ENCODE measurements around the gene ERI2.
"Not testable (repeated sequence)": the region's sequence is repeated elsewhere in the genome, so short reads cannot be mapped to it uniquely, and the experiment has no call there.

Gene ERI2

GRCh38 chr16:20763461-20764232 is 42.6 kb downstream of the ERI2 start, which contains the start of gene ACSM3:
ACSM3 (plus strand) TSS chr16:20764014; CDS start chr16:20770035, 6,021 bp downstream.
- peak within 1 kb of the TSS; percentile 73 for H3K4me2 ChIP-seq (ENCODE audit: low read length)
- H3K4me3 ChIP-seq (ENCODE audit: low read length): peak within 1 kb of the TSS; percentile 64
- peaks cover 14% of the 10 kb centered on the region for H3K27me3 ChIP-seq (ENCODE audit: control insufficient read depth, insufficient read depth, low read length)
- no peak within 1 kb of the TSS for H3K9ac ChIP-seq (ENCODE audit: low read depth, low read length)
- no peaks in the 10 kb centered on the region for H3K9me3 ChIP-seq (replicated peaks; ENCODE audit: low read length)
- H3K4me1 ChIP-seq (ENCODE audit: control insufficient read depth, insufficient read depth, low read length): no peaks in the 10 kb centered on the region
- H3K36me3 ChIP-seq (ENCODE audit: insufficient read depth, low read length): no peaks in the 10 kb centered on the region

DNA sequence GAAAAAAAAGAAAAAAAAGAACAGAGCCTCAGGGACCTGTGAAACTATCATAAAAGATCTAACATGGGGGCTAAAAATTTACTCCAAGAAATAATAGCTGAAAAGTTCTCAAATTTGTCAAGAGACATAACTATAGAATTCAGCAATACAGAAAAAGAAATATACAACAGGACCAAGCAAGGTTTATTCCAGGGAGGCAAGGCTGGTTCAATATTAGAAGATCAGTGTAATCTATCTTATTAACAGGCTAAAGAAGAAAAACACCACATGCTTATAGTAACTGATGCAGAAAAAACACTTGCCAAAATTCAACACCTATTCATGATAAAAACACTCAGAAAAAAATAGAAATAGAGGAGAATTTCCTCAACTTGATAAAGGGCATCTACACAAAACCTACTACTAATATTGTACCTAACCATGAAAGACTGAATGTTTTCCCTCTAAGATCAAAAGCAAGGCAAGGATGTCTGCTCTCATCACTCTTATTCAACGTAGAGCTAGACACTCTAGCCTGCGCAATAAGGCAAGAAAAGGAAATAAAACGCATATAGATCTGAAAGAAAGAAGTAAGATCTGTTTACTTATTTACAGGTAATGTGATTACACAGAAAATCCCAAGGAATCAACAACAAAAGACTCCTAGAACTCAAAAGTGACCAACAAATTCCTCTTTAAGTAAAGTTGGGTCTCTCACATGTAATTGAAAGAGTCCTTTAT is 43.7 kb downstream of the ERI2 start:
- Histone ChIP-seq H3K4me3 (ENCODE audit: low read length) (no peak overlapping the region), H3K9me3 (replicated peaks; ENCODE audit: low read length) (no peaks in the 10 kb centered on the region), H3K36me3 (ENCODE audit: insufficient read depth, low read length) (no peaks in the 10 kb centered on the region), H3K27me3 (ENCODE audit: control insufficient read depth, insufficient read depth, low read length) (peaks cover 8% of the 10 kb centered on the region), H3K9ac (ENCODE audit: low read depth, low read length) (no peak overlapping the region), H3K4me2 (ENCODE audit: low read length) (no peak overlapping the region), H3K4me1 (ENCODE audit: control insufficient read depth, insufficient read depth, low read length) (no peaks in the 10 kb centered on the region)

- no peaks in the 10 kb centered on the region for H3K4me1 ChIP-seq (ENCODE audit: control insufficient read depth, insufficient read depth, low read length)
These were observed 45.1 kb downstream of the ERI2 start for GRCh38 chr16:20761175-20761574.

DNA sequence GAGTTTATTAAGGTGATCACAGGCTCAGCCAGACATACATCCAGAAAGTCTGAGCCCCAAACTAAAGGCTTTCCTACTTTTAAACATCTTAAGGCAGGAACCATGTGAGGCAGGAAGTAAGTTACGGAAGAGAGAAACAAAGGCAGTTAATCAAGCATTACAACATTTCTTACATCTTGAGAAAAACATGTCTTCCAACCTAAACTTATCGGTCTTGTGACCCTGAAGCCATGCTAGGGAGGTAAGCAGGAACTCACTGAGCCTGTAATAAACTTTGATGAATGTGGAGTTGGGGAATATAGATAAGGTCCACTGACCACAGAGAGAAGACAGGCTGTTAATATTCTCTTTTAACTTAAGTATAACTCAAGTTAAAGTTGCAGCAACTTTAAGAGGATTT is 45.9 kb downstream of the ERI2 start:
- no peaks in the 10 kb centered on the region for H3K4me1 ChIP-seq (ENCODE audit: control insufficient read depth, insufficient read depth, low read length)

More at GRCh38 chr16:20761175-20761574, 45.1 kb downstream of the ERI2 start:
- Histone ChIP-seq H3K4me3 (ENCODE audit: low read length) (no peak overlapping the region), H3K9me3 (replicated peaks; ENCODE audit: low read length) (no peaks in the 10 kb centered on the region), H3K4me2 (ENCODE audit: low read length) (no peak overlapping the region), H3K36me3 (ENCODE audit: insufficient read depth, low read length) (no peaks in the 10 kb centered on the region), H3K9ac (ENCODE audit: low read depth, low read length) (no peak overlapping the region), H3K27me3 (ENCODE audit: control insufficient read depth, insufficient read depth, low read length) (peaks cover 8% of the 10 kb centered on the region)

GRCh38 chr16:20755799-20756198 is 50.5 kb downstream of the ERI2 start:
- not testable (repeated sequence) for H3K9ac ChIP-seq (ENCODE audit: low read depth, low read length); H3K9me3 ChIP-seq (replicated peaks; ENCODE audit: low read length); H3K36me3 ChIP-seq (ENCODE audit: insufficient read depth, low read length); H3K4me2 ChIP-seq (ENCODE audit: low read length); H3K4me1 ChIP-seq (ENCODE audit: control insufficient read depth, insufficient read depth, low read length); H3K4me3 ChIP-seq (ENCODE audit: low read length)
- peaks cover 23% of the 10 kb centered on the region for H3K27me3 ChIP-seq (ENCODE audit: control insufficient read depth, insufficient read depth, low read length)

More for the DNA sequence above, 45.9 kb downstream of the ERI2 start:
- Histone ChIP-seq H3K27me3 (ENCODE audit: control insufficient read depth, insufficient read depth, low read length) (peaks cover 8% of the 10 kb centered on the region), H3K36me3 (ENCODE audit: insufficient read depth, low read length) (no peaks in the 10 kb centered on the region), H3K4me2 (ENCODE audit: low read length) (no peak overlapping the region), H3K9ac (ENCODE audit: low read depth, low read length) (no peak overlapping the region), H3K9me3 (replicated peaks; ENCODE audit: low read length) (no peaks in the 10 kb centered on the region), H3K4me3 (ENCODE audit: low read length) (no peak overlapping the region)

DNA sequence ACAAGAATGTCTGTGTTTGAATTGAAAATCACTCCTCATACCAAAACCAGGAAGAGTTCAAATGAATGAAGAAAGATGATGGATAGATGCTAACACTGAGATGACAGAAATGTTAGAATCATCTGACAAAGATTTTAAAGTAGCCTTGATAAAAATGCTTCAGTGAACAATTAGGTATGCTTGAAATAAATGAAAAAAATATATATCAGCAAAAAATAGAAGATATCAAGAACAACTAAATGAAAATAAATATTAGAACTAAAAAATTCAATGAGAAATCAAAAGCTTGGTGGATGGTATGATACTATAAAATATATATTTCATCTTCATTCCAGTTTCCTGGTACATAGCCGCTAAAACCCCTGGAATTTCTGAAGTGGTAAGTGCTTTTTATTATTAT is 51.0 kb downstream of the ERI2 start:
- no peak overlapping the region for H3K4me3 ChIP-seq (ENCODE audit: low read length)
- no peak overlapping the region for H3K4me2 ChIP-seq (ENCODE audit: low read length)
- H3K27me3 ChIP-seq (ENCODE audit: control insufficient read depth, insufficient read depth, low read length): peaks cover 19% of the 10 kb centered on the region
- H3K36me3 ChIP-seq (ENCODE audit: insufficient read depth, low read length): no peaks in the 10 kb centered on the region
- no peaks in the 10 kb centered on the region for H3K9me3 ChIP-seq (replicated peaks; ENCODE audit: low read length)
- no peaks in the 10 kb centered on the region for H3K4me1 ChIP-seq (ENCODE audit: control insufficient read depth, insufficient read depth, low read length)
- H3K9ac ChIP-seq (ENCODE audit: low read depth, low read length): no peak overlapping the region

- Histone ChIP-seq H3K9me3 (replicated peaks; ENCODE audit: low read length) (no peaks in the 10 kb centered on the region), H3K4me1 (ENCODE audit: control insufficient read depth, insufficient read depth, low read length) (no peaks in the 10 kb centered on the region), H3K36me3 (ENCODE audit: insufficient read depth, low read length) (no peaks in the 10 kb centered on the region), H3K4me3 (ENCODE audit: low read length) (no peak overlapping the region), H3K4me2 (ENCODE audit: low read length) (no peak overlapping the region), H3K9ac (ENCODE audit: low read depth, low read length) (no peak overlapping the region), H3K27me3 (ENCODE audit: control insufficient read depth, insufficient read depth, low read length) (peaks cover 27% of the 10 kb centered on the region)
These were observed 52.5 kb downstream of the ERI2 start for GRCh38 chr16:20753727-20754126.

- no peaks in the 10 kb centered on the region for H3K4me1 ChIP-seq (ENCODE audit: control insufficient read depth, insufficient read depth, low read length)
- H3K9me3 ChIP-seq (replicated peaks; ENCODE audit: low read length): no peaks in the 10 kb centered on the region
- H3K4me3 ChIP-seq (ENCODE audit: low read length): no peak overlapping the region
- H3K36me3 ChIP-seq (ENCODE audit: insufficient read depth, low read length): no peaks in the 10 kb centered on the region
- no peak overlapping the region for H3K9ac ChIP-seq (ENCODE audit: low read depth, low read length)
- H3K4me2 ChIP-seq (ENCODE audit: low read length): no peak overlapping the region
- H3K27me3 ChIP-seq (ENCODE audit: control insufficient read depth, insufficient read depth, low read length): peaks cover 27% of the 10 kb centered on the region
These were observed 55.7 kb downstream of the ERI2 start for GRCh38 chr16:20750558-20750957.

DNA sequence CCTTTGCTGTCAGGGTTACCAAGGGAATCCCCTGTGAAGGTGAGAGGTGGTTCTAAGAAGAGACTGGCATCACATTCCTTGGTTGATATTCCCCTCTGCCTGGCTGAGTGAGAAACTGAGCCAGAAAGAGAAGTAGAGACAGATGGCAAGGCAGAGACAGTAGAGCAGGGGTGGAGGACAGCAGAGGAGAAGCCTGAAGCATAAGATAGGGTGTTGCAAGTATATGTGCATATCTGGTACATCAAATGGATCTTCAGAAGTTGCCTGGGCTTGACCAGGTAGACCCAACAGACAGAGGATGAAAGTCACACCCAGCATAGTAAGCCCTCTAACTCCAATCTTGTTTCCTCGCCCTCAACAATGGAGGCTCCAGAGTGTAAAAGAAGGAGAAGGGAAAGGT is 56.8 kb downstream of the ERI2 start:
- Histone ChIP-seq H3K4me3 (ENCODE audit: low read length) (no peak overlapping the region), H3K9ac (ENCODE audit: low read depth, low read length) (no peak overlapping the region), H3K9me3 (replicated peaks; ENCODE audit: low read length) (no peaks in the 10 kb centered on the region), H3K27me3 (ENCODE audit: control insufficient read depth, insufficient read depth, low read length) (peaks cover 21% of the 10 kb centered on the region), H3K4me1 (ENCODE audit: control insufficient read depth, insufficient read depth, low read length) (no peaks in the 10 kb centered on the region), H3K36me3 (ENCODE audit: insufficient read depth, low read length) (no peaks in the 10 kb centered on the region), H3K4me2 (ENCODE audit: low read length) (no peak overlapping the region)

DNA sequence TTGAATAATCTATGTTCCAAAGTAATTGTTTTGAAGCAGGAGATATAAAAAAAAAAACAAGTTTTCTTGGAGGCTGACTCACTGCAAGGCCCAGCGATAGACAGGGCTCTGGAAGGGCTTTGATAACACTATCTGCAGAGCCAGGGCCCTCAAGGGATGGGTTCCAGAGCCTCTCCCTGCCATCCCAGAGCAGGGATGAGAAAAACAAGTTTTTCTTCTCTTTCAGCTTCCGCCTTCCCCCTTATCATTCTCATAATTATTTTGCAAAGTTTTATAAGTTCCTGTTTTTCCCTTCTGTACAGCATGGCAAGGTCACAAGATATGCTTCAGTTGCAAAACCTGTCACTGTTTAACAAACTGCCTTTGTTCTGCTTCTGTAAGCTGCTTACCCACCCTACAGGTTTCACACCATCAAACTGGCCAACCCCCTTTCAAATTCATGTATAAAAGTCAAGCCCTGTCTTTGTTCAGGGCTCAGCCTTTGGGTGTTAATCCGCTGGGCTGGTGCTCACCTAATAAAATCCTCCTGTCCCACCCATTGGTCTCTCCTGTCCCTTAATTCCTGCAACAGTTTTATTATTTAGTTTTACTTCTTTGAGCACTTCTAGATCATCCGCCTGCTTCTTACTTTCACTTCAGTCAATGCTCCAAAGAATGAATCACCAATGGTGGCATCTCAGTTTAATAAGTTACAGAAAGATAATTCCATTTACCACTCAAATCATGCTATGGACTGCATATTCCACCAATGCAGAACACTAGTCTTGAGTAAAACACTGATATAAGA is 59.0 kb downstream of the ERI2 start:
- no peaks in the 10 kb centered on the region for H3K36me3 ChIP-seq (ENCODE audit: insufficient read depth, low read length)
- H3K9me3 ChIP-seq (replicated peaks; ENCODE audit: low read length): no peaks in the 10 kb centered on the region

GRCh38 chr16:20746461-20746860 is 59.8 kb downstream of the ERI2 start:
- H3K9me3 ChIP-seq (replicated peaks; ENCODE audit: low read length): no peaks in the 10 kb centered on the region

More for the DNA sequence above, 59.0 kb downstream of the ERI2 start:
- H3K4me1 ChIP-seq (ENCODE audit: control insufficient read depth, insufficient read depth, low read length): no peaks in the 10 kb centered on the region
- H3K4me2 ChIP-seq (ENCODE audit: low read length): no peak overlapping the region
- peaks cover 13% of the 10 kb centered on the region for H3K27me3 ChIP-seq (ENCODE audit: control insufficient read depth, insufficient read depth, low read length)
- H3K9ac ChIP-seq (ENCODE audit: low read depth, low read length): no peak overlapping the region
- H3K4me3 ChIP-seq (ENCODE audit: low read length): no peak overlapping the region

More at GRCh38 chr16:20746461-20746860, 59.8 kb downstream of the ERI2 start:
- no peak overlapping the region for H3K4me3 ChIP-seq (ENCODE audit: low read length)
- H3K4me1 ChIP-seq (ENCODE audit: control insufficient read depth, insufficient read depth, low read length): no peaks in the 10 kb centered on the region
- H3K27me3 ChIP-seq (ENCODE audit: control insufficient read depth, insufficient read depth, low read length): peaks cover 9% of the 10 kb centered on the region
- H3K36me3 ChIP-seq (ENCODE audit: insufficient read depth, low read length): no peaks in the 10 kb centered on the region
- no peak overlapping the region for H3K9ac ChIP-seq (ENCODE audit: low read depth, low read length)
- no peak overlapping the region for H3K4me2 ChIP-seq (ENCODE audit: low read length)

All from skeletal muscle satellite cell (primary cell).